Endothelial cell of umbilical vein (primary cell): Measurements from ENCODE around the gene SLC39A3. TPM values are rescaled to one million over a fixed set of nuclear protein-coding genes. Genes with fewer than 3 reads are reported as not detected.

Experiments
- BruUV-seq: library from RNA; stranded (reverse); fragments of 400-500 nt; replicated peaks from 2 replicates; lab custom pipeline; 2021; lab: Mats Ljungman, UMichigan
- CTCF ChIA-PET: fragments of 300-600, 350-600 bp; sonication (Branson Sonifier 250); formaldehyde crosslinking; loops from one replicate; lab custom pipeline; 2021; ENCODE audit warnings: antibody characterized with exemption, inconsistent platforms; lab: Charles Lee
- POLR2A ChIA-PET: fragments of 300-600, 350-600 bp; sonication (Branson Sonifier 250); formaldehyde crosslinking; loops from one replicate; lab custom pipeline; 2021; ENCODE audit warnings: antibody characterized with exemption, inconsistent platforms; lab: Charles Lee
- DNase-seq: peaks from one replicate; pipeline ENCODE4 v3.0.0-alpha.2; 2011; ENCODE audit warnings: low read depth, low spot score
- FAIRE-seq: peaks from 2 replicates; lab custom pipeline; 2011; peaks lifted over from hg19 to GRCh38; lab: Jason Lieb, UNC
- H2AFZ ChIP-seq: 2 replicates; pipeline ENCODE4 v1.6.0; 2012; ENCODE audit warnings: low read depth, low read length, control low read depth, inconsistent platforms
- H3K27ac ChIP-seq: 2 replicates; pipeline ENCODE4 v1.5.1; 2011; ENCODE audit warnings: low read depth, mild to moderate bottlenecking, control low read depth, low read length, moderate library complexity; ENCODE audit not compliant: insufficient read depth
- H3K27me3 ChIP-seq, 2 experiments: 2 replicates each; pipeline versions ENCODE4 v1.6.0 to v1.6.1; 2011; ENCODE audit warnings: low read length in 2 of 2, mixed read lengths in 1 of 2; ENCODE audit not compliant: control insufficient read depth in 2 of 2, insufficient read depth in 2 of 2
- H3K36me3 ChIP-seq, 2 experiments: 2 replicates in 1 of 2; 3 replicates in 1 of 2; pipeline ENCODE4 v1.5.1; 2011; ENCODE audit warnings: low read length in 2 of 2, mild to moderate bottlenecking in 1 of 2, moderate library complexity in 1 of 2; ENCODE audit not compliant: control insufficient read depth in 2 of 2, insufficient read depth in 2 of 2; ENCODE audit errors: extremely low read depth in 1 of 2
- H3K4me1 ChIP-seq: 3 replicates; pipeline ENCODE4 v1.5.1; 2011; ENCODE audit warnings: mild to moderate bottlenecking, low read length; ENCODE audit not compliant: control insufficient read depth, insufficient read depth; ENCODE audit errors: extremely low read depth
- H3K4me2 ChIP-seq: 2 replicates; pipeline ENCODE4 v1.6.1; 2011; ENCODE audit warnings: low read length, control low read depth, mixed read lengths; ENCODE audit not compliant: insufficient read depth
- H3K4me3 ChIP-seq, 3 experiments: fragments of 200-600 bp in 1 of 3; sonication (generic), shearing (Covaris generic) in 1 of 3; replicated peaks in 1 of 3; 2 replicates each; pipeline ENCODE4 v1.5.1; 2011 to 2016; ENCODE audit warnings: control low read depth in 3 of 3, low read length in 3 of 3, mild to moderate bottlenecking in 2 of 3, inconsistent platforms in 1 of 3, low read depth in 1 of 3, moderate library complexity in 1 of 3; ENCODE audit not compliant: insufficient read depth in 1 of 3
- H3K79me2 ChIP-seq: 2 replicates; pipeline ENCODE4 v1.6.0; 2012; ENCODE audit warnings: low read length, inconsistent platforms; ENCODE audit not compliant: control insufficient read depth, insufficient read depth
- H3K9ac ChIP-seq: replicated peaks from 2 replicates; pipeline ENCODE3; 2011; ENCODE audit warnings: low read length, control low read depth; ENCODE audit not compliant: insufficient read depth; ENCODE audit errors: extremely low read depth
- H3K9me1 ChIP-seq: replicated peaks from 3 replicates; pipeline ENCODE4 v1.6.0; 2011; ENCODE audit warnings: mild to moderate bottlenecking, low read length; ENCODE audit not compliant: control insufficient read depth, insufficient read depth; ENCODE audit errors: extremely low read depth
- H3K9me3 ChIP-seq: replicated peaks from 2 replicates; pipeline ENCODE4 v1.5.1; 2012; ENCODE audit warnings: low read length, inconsistent platforms; ENCODE audit not compliant: control insufficient read depth, insufficient read depth
- H4K20me1 ChIP-seq: replicated peaks from 2 replicates; pipeline ENCODE3; 2011; ENCODE audit warnings: mild to moderate bottlenecking, low read length; ENCODE audit not compliant: control insufficient read depth, insufficient read depth; ENCODE audit errors: extremely low read depth
- CTCF ChIP-seq, 2 donors: IDR thresholded peaks; 1 replicate in 1 of 2; 2 replicates in 1 of 2; pipeline ENCODE4 v1.5.1; 2011; ENCODE audit warnings: low read length in 2 of 2, mild to moderate bottlenecking in 2 of 2, moderate library complexity in 2 of 2, control low read depth in 1 of 2, inconsistent platforms in 1 of 2, low read depth in 1 of 2; ENCODE audit not compliant: insufficient read depth in 1 of 2; ENCODE audit errors: extremely low read depth in 1 of 2
- EZH2 ChIP-seq: IDR thresholded peaks from 2 replicates; pipeline ENCODE4 v1.6.1; 2012; ENCODE audit warnings: borderline replicate concordance, low read depth, mild to moderate bottlenecking, moderate library complexity, low read length, inconsistent platforms; ENCODE audit not compliant: severe bottlenecking
- FOS ChIP-seq: IDR thresholded peaks from 2 replicates; pipeline ENCODE4 v1.6.1; 2011; ENCODE audit warnings: mild to moderate bottlenecking, low read length, moderate library complexity, borderline replicate concordance; ENCODE audit not compliant: insufficient read depth
- GATA2 ChIP-seq: IDR thresholded peaks from 2 replicates; pipeline ENCODE4 v1.7.0; 2011; ENCODE audit warnings: low read depth, mild to moderate bottlenecking, moderate library complexity, mixed read lengths, low read length; ENCODE audit not compliant: insufficient read length, insufficient read depth
- JUN ChIP-seq: IDR thresholded peaks from 2 replicates; pipeline ENCODE4 v1.6.1; 2011; ENCODE audit warnings: borderline replicate concordance, low read depth; ENCODE audit not compliant: insufficient read length, insufficient read depth
- MAX ChIP-seq: IDR thresholded peaks from 2 replicates; pipeline ENCODE4 v1.6.1; 2011; ENCODE audit not compliant: insufficient read depth, insufficient read length
- MYC ChIP-seq: IDR thresholded peaks from one replicate; pipeline ENCODE4 v1.6.1; 2011; ENCODE audit warnings: mild to moderate bottlenecking, low read depth, low read length
- POLR2A ChIP-seq: IDR thresholded peaks from 2 replicates; pipeline ENCODE4 v1.6.1; 2012; ENCODE audit warnings: low read depth, mild to moderate bottlenecking, control low read depth, low read length
- POLR2AphosphoS5 ChIP-seq: IDR thresholded peaks from 2 replicates; pipeline ENCODE4 v1.6.1; 2012; ENCODE audit warnings: low read depth, mild to moderate bottlenecking, control low read depth, low read length, moderate library complexity; ENCODE audit not compliant: insufficient read depth
- dilution Hi-C: fragments of 300-500 bp; cut with MboI; formaldehyde crosslinking; loops from one replicate; pipeline ENCODE4 v1.15.0; 2019; ENCODE audit warnings: low sequenced_read_pairs; ENCODE audit not compliant: extremely low pct_ligation_motif_present
- intact Hi-C: fragments of 100-400 bp; cut with micrococcal nuclease; formaldehyde crosslinking; loops from one replicate; pipeline ENCODE4 v1.10.0; 2022
- polyA plus RNA-seq, 4 experiments: library from polyadenylated mRNA; depleted of rRNA in 3 of 4; stranded (reverse) in 3 of 4; unstranded in 1 of 4; fragments of >200 nt; gene quantifications; 2 replicates each; pipeline versions ENCODE4 v1.2.1 to v1.2.3, GENCODE V29; 2011 to 2012; ENCODE audit warnings: missing spikeins in 1 of 4
- total RNA-seq: library from RNA; stranded (reverse); gene quantifications from 2 replicates; pipeline ENCODE4 v1.2.3, GENCODE V29; 2021

Gene SLC39A3
- total and polyA plus RNA-seq, 2 donors (not counting 3 experiments of a cell fraction or from before 2014, with no cell fraction given): 28.0 to 43.1 TPM

DNA sequence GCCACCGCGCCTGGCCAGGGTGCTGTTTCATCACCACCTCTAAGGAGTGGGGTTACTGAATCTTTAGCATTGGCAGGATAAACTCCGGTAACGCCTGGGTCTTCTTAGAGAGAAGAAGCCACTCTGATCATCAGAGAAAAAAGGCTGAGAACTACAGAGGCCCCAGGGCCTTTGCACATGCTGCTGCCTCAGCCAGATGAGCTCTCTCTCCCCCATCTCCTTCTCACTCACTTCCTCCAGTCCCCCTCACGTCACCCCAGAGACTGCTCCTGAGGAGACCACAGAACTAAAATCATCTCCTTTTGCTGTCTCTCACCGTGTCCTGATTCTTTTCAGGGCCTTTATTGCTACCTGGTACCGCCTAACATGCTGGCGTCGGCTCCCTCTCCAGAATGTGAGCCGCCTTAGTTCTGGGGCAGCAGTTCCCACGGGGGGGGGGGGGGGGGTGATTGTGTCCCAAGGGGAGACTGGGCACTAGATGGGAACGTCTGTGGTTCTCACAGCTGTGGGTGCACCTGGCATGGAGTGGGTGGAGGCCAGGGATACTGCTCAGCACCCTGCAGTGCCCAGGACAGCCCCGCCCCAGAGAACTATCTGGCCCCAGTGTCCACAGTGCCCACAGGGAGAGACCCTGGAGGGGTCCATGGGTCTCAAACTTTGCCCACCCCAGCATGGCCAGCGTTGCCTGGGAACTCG lies 13.5 kb downstream of the SLC39A3 start:
- Histone ChIP-seq H3K27ac (no peak overlapping the region), H3K79me2 (no peaks in the 10 kb centered on the region), H3K9ac (no peak overlapping the region), H3K4me2 (no peak overlapping the region), H2AFZ (no peak overlapping the region), H3K36me3 (no peaks in the 10 kb centered on the region), H3K9me3 (no peaks in the 10 kb centered on the region), H3K9me1 (no peaks in the 10 kb centered on the region), H3K4me1 (no peaks in the 10 kb centered on the region), H3K4me3 (no peak overlapping the region), H3K27me3 (peaks cover 11 to 14% of the 10 kb centered on the region in 2 experiments), H4K20me1 (no peaks in the 10 kb centered on the region)
- ChIA-PET CTCF (no interaction called here), POLR2A (no interaction called here)
- TF ChIP-seq POLR2A (no peak), CTCF (IDR thresholded peaks at IDR 0.05; ENCODE audit: extremely low read depth in 1 of 2, insufficient read depth in 1 of 2, low read depth in 1 of 2, low read length in 2 of 2) (no peak), MAX (no peak), MYC (no peak), GATA2 (no peak), POLR2AphosphoS5 (no peak), FOS (no peak), JUN (no peak), EZH2 (no peak)
- no peak for FAIRE-seq
- intact Hi-C loops: no loop called here
- no TSS peak for BruUV-seq
- DNase-seq: no peak
- dilution Hi-C loops: no loop called here
